ENCODE results near the gene GAS6.

GAS6 gene

DNA sequence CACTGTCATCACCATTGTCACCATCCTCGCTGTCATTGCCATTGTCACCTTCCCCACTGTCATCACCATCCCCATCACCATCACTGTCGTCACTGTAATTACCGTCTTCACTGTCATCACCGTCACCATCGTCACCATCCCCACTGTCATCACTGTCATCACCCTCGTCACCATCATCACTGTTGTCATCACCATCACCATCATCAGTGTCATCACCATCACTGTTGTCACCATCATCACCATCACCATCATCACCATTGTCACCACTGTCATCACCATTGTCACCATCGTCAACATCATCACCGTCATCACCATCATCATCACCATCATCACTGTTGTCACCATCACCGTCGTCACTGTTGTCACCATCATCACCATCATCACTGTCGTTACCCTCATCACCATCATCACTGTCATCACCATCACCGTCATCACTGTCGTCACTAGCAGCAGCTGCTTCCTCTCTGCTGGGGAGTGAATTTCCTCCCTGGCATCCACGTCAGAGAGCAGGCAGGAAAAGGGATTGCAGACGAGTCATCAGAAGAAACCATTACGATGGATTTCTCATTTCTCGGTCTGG, 77.5 kb downstream of the GAS6 start:
- no peak for DNase-seq

- no peak for DNase-seq
Observed at GRCh38 chr13:113785051-113786010, 78.5 kb downstream of the GAS6 start.

GRCh38 chr13:113784645-113785024, 79.2 kb downstream of the GAS6 start:
- DNase-seq: no peak

- DNase-seq: no peak
Observed at GRCh38 chr13:113783966-113784644, 79.8 kb downstream of the GAS6 start.

GRCh38 chr13:113783200-113783881, 80.5 kb downstream of the GAS6 start:
- no peak for DNase-seq

GRCh38 chr13:113782472-113782871, 81.4 kb downstream of the GAS6 start:
- no peak for DNase-seq

- no peak for DNase-seq
Observed at GRCh38 chr13:113781571-113781970, 82.3 kb downstream of the GAS6 start.

DNA sequence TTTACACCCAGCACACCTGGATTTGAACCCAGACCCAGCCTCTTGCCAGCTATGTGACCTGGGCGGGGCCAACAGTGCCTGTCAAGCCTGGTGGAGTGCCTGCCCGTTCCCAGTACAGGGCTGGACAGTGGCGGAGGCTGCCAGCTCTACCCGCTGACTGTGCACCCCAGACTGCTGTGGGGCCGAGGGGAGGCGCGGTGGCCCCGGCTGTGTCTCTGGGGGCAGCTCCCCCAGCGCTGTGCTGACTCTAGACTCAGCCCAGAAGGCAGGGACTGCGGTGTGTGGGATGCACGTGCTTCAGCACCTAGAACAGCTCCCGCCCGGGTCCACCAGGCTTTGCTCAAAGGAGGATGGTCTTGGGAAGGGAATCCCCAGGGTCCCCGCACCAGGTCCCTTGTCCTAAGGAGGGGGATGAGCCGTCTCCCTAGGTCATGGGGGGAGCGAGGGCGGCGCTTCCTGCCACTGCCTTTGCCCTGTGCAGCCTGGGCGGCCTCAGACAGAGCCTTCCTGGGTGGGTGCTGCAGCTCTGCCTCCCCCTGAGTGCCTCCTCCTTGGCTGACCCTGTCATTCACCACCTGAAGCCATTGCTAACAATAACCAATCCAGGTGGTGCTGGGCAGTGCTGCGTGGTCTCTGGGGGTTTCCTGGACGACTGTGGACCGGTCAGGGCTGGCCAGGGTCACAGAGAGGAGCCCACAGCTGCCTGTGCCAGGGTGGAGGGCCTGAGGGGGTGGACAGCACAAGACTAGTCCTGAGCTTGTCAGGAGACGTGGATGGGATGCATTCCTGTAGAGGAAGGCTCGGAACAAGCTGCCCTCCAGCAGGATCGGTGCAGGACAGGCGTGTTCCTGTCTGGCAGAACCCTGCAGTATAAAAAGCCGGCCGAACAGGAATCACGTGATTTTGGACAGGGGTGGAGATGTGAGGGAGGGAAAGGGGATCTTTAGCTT, 86.3 kb downstream of the GAS6 start:
- DNase-seq: no peak

DNA sequence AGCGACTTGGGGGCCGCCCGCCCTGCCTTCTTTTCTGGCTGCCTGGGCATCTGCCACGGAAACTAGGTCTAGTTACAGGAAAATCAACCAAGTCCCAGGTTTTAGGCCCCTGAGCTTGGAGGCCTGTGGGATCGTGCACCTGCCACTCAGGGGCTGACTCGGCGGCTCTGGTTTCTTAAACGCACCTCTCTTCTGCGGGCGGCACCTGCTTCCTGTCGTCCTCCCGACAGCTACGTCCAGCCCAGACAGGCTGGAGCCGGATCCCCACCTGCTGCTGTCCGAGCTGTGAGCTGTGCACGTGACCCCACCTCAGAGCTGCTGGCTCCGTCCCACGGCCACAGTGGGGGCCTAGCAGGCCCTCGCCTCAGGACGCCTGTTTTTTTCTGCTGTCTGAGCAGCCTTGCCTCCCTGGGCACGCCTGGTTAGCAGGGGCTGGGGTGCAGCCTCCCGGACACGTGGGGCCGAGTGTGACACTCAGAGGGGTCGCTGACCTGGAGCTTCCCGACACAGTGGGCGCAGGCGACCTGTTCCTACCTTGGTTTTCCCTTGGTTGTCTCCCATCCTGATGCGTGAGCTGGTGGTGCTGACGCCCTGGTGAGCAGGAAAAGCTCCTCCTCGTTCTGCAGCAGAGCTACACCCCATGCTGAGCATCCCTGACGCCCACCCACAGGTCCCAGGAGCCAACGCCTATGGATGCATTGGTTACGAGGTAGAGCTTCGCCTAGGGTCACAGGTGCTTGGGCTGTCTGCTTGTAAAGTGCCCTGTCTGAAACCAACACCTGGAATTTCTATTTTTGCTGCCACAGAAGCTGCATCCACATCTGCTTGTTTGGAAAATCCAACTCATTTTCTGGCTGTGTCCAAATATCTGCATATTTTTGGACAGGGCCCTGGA, 87.4 kb downstream of the GAS6 start:
- no peak for DNase-seq

GRCh38 chr13:113775451-113776145, 88.3 kb downstream of the GAS6 start:
- DNase-seq: no peak

- no peak for DNase-seq
Observed at GRCh38 chr13:113774177-113775107, 89.4 kb downstream of the GAS6 start.

DNA sequence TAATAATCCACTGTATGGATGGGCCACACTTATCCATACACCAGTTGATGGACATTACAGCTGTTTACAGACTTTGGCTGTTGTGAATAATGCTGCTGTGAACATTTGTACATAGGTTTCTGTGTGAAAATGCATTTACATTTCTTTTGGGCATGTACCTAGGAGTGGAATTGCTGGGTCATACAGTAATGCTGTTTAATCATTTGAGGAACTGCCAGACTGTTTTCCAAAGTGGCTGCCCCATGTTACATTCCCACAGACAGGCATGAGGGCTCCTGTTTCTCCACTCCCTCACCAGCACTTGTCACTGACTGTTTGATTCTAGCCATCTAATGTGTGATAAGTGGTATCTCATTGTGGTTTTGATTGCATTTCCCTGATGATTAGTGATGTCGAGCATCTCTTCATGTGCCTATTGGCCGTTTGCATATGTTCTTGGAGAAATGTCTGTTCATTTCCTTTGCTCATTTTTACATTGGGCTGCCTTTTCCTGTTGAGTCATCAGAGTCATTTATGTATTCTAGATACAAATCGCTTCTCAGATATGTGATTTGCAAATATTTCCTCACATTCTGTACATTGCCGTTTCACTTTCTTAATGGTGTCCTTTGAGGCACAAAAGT, 92.1 kb downstream of the GAS6 start:
- no peak for DNase-seq

DNA sequence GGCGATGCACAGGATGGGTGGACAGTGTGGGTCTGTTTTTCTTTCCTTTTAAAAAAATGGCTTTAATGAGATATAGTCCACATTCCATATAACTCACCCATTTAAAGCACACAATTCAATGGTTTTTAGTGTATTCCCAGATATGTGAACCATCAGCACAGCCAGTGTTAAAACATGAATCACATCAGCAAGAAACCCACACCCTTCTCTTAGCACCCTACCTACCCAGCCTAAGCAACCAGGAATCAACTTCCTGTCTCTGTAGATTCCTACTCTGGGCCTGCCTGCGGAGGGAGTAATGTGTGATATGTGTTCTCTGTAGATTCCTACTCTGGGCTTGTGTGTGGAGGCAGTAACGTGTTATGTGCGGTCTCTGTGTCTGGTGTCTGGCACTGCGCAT, 92.9 kb downstream of the GAS6 start:
- no peak for DNase-seq
